GM19397 (cell line): ENCODE measurements around the gene RALY.

Experiments
- ATAC-seq: cut with Tn5 transposase; IDR thresholded peaks from one replicate; pipeline ENCODE4 v1.9.1; 2021; ENCODE audit warnings: mild to moderate bottlenecking, moderate library complexity; ENCODE audit not compliant: unreplicated experiment

RALY gene

DNA sequence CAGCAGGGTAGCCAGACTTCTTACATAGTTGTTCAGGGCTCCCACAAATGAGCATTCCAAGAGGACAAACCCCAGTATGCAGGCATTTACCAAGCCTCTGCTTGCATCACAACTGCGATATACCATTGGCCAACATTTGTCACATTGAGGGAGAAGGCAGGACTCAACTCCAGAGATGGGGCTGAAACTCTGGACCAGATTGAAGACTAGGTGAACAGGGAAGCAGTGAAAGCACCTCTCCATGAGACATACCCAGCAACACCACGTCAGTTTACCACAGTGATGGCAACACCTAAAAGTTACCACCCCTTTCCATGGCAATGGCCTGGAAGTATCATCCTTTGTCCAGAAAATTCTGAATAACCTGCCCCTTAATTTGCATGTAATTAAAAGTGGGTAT, 7.9 kb upstream of the RALY start:
- no peak for ATAC-seq

DNA sequence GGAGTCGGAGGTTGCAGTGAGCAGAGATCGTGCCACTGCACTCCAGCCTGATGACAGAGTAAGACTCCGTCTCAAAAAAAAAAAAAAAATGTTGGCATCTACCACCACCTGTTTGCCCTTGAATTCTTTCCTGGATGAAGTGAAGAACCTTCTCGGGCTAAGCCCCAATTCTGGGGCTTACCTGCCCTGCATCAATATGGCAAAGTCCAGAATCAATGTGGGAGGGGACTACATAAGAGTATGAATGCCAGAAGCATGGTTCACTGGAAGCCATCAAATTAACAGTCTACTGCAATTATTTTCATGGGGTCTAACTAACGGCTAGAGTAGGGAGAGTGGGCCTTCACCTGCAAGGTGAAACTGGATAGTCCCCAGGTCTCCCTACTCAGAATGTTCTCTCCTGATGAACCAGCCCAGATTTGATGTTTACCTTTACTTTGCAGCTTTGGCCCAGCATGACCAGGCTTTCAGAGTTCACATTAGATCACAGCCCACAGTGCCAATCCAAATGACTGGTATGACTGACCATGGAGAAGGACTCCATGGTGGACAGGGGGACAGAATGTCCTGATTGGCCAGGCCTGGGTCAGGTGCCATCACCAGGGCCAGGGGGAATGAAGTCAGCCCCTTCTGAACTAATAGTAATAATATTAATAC, 7.0 kb upstream of the RALY start:
- no peak for ATAC-seq

GRCh38 chr20:33990075-33990474, 3.6 kb upstream of the RALY start:
- ATAC-seq, result no peak

GRCh38 chr20:33991502-33991901, 2.2 kb upstream of the RALY start:
- no peak for ATAC-seq

GRCh38 chr20:33992145-33992922, 1.4 kb upstream of the RALY start:
- no peak for ATAC-seq

DNA sequence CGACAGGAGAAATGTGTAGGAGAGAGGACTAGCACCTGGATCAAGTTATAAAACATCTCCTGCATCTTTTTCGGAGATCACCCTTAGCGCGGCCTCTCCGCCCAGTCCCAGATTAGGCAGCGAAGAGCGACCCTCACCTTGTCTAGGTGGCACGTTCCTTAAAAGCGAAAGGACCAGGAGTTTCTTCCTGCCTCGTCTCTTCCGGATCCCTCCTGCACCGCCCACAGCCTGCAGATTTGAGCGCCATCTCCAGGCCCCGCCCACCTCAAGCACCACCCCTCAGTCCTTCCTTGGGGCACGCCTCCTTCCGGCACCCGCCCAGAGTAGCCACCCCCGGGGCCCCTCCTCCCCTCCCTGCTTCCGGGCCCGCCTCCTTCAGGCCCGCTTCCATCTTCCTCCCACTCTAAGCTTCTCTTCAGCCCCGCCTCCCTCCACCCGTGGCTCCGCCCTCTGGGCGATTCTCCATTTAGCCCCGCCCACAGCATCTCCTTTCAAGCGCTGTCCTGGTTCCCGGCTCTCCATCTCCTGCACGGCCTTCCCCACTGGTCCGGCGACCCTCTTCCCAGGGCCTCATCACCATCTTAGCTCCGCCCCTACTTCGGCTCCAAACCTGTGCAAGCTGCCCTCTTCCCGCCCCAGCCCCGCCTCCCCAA, 662 bp upstream of the RALY start:
- ATAC-seq, result peak; percentile 79

GRCh38 chr20:33994222-33994913, 657 bp downstream of the RALY start:
- peak; percentile 21 for ATAC-seq

GRCh38 chr20:33995053-33995831, 1.5 kb downstream of the RALY start:
- ATAC-seq, result no peak

DNA sequence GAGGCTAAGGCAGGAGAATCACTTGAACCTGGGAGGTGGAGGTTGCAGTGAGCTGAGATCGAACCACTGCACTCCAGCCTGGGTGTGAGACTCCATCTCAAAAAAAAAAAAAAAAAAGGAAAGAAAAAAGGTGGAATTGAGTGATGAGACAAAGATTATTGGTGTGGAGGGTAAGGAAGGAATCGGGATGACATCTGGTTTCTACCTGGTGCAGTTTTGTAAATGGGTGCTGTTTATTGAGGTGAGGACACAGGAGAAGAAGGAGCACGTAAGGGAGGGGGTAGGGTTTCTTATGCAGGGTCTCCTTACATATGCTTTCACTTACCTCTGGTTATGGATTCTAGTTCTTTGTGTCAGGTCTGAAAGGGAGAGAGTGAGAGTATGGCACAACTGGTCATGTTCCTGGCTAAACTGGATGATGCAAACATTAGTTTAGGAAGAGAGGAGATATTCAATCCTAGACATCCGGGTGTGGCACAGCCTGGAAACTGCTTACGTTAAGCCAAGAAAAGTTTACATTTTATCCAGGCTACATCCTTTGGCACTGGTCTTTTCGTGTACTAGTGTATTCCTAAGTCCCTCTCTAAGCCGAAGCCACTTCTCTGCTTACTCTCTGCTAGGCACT, 5.4 kb downstream of the RALY start:
- no peak for ATAC-seq

GRCh38 chr20:34001378-34001777, 7.7 kb downstream of the RALY start:
- no peak for ATAC-seq

DNA sequence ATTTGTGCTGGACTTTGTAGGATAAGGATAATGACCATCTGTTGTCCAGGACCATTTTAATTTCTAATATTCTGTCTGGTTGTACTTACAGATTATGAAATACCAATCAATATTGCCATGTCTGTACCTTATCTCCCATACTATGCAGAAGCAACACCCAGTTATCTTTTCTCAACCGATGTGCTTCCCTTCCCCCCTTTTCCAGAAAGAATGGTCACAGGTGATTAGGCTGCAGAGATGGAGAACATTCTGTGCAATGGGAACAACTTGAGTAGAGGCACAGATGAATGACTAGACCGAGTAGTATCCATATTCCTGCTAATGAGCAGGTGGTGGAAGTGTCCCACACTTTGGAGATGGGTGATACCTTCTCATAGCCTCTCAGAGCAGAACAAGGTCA, 10.5 kb downstream of the RALY start:
- ATAC-seq, result no peak

- no peak for ATAC-seq
These were observed 11.2 kb downstream of the RALY start for GRCh38 chr20:34004790-34005457.

DNA sequence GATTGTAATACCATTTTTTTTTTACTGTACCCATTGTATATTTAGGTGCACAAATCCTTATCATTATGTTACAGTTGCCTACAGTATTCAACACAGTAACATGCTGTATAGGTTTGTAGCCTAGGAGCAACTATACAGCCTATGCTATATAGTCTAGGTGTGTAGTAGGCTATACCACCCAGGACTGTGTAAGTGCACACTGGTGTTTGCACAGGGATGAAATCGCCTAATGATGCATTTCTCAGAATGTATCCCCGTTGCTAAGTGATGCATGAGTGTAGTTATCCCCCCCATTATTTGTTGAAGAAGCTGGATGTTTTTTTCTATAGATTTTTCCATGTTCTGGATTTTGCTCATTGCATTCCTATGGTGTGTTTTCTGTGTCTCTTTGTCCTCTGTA, 12.9 kb downstream of the RALY start:
- no peak for ATAC-seq

DNA sequence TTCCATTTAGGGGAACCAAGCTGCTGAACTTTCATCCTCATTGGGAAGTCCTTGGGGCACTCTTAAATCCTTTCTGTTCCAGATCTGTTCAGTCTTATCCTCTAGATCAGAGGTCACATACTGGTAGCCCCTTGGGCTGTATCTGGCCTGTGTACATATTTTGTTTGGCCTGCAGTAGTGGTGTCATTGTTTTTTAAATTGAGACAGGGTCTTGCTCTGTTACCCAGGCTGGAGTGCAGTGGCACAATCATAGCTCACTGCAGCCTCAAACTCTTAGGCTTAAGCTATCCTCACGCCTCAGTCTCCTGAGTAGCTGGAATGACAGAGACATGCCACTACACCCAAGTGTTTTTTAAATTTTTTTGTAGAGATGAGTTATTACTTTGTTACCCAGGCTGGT, 14.8 kb downstream of the RALY start:
- ATAC-seq, result no peak

DNA sequence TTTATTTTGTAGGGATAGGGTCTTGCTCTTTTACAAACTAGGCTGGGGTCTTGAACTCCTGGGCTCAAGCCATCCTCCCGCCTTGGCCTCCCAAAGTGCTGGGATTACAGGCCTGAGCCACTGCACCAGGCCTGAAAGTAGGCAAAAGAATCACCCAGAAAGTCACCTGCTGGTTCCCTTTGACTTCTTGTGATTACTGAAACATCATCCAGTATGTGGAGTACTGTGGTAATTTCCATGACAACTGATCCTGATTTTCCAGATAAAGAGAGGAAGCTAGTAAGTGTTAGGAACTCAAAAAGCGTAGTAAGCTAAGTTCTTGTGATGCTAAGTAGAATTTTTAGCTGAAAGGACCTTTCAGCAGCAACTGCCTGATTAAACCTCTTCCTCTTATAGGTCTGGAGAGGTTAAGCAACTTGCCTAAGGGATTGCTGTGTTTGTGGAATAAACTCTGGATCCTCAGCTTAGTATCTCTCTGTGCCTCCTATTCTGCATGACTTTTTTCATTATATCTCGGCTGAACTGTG, 16.8 kb downstream of the RALY start:
- ATAC-seq, result no peak

DNA sequence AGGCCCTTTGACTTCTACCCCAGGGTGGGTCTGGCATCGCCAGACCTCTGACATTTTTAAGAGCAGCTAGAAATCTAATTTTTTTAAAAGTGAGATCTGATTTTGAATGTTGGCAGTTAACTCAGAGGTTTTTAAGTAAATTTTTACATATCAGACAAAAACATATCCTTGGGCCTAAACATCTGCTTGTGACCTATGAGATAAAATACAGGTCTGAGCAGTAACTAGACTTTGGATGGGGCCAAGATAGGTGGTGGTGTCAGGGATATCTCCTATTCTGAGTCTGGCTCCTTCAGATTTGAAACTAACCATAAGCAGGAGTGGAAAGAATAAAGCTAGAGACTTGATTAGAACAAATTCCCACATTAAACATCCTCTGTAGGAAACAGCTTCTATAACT, 17.6 kb downstream of the RALY start:
- no peak for ATAC-seq

GRCh38 chr20:34012330-34012729, 18.6 kb downstream of the RALY start:
- no peak for ATAC-seq

GRCh38 chr20:34012735-34013134, 19.0 kb downstream of the RALY start:
- no peak for ATAC-seq

DNA sequence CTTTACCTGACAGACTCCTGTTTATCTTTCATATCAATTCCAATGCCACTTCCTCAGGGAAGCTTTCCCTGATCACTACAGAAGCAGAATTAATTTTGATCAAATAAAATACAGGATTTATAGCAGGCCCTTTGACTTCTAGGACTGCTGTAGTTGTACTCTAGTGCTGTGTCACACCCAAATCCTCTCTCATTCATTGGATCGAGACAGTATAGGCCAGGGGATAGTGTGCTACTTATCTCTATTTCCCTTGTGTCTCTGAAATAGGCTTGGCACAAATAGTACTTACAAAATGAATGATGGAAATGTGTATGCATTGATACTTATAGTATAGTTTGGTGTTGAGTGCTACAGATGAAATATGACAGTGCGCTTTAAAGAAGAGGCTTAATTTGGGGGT, 19.8 kb downstream of the RALY start:
- ATAC-seq, result no peak

DNA sequence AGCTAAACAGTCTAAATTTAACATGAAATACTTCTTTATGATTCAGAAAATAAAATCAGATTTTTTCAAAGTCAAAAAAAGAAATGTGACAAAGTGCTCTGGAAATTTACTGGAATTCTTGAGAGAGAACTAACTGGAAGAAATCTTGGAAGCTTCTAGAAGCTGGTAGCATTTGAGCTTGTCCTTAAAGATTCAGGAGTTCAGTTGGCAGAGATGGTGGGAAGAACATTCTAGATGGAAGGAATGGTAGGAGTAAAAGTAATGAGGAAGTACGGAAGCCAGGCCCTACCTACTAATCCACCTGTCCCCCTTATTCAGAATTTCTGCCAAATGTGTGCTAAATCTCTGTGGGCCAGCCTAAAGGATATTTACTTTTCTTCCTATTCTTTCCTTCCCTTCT, 21.2 kb downstream of the RALY start:
- no peak for ATAC-seq
